Nephron (organoid): ENCODE results near the gene PHYHIPL.

Source experiments
- H3K27ac Mint-ChIP-seq, 3 experiments: 2 replicates each; pipeline ENCODE4 v1.8.0; 2020; ENCODE audit warnings: mixed read lengths in 3 of 3, mild to moderate bottlenecking in 2 of 3, moderate library complexity in 1 of 3
- H3K27me3 Mint-ChIP-seq: 2 replicates; pipeline ENCODE4 v1.8.0; 2021; ENCODE audit warnings: low read depth, mild to moderate bottlenecking, moderate library complexity, mixed read lengths
- H3K36me3 Mint-ChIP-seq: 2 replicates; pipeline ENCODE4 v1.8.0; 2020; ENCODE audit warnings: low read depth, mixed read lengths
- H3K4me1 Mint-ChIP-seq: 2 replicates; pipeline ENCODE4 v1.8.0; 2020; ENCODE audit warnings: mixed read lengths
- H3K4me3 Mint-ChIP-seq, 3 experiments: 2 replicates each; pipeline ENCODE4 v1.8.0; 2020; ENCODE audit warnings: mild to moderate bottlenecking in 3 of 3, mixed read lengths in 3 of 3, moderate library complexity in 2 of 3
- H3K9me3 Mint-ChIP-seq: 2 replicates; pipeline ENCODE4 v1.8.0; 2020; ENCODE audit warnings: mixed read lengths
- TF ChIP-seq, protein P1 (sequence below), 3 experiments: fragments of 200-600 bp; sonication (generic); IDR thresholded peaks; one replicate each; pipeline ENCODE4 v1.5.0; 2021; ENCODE audit warnings: antibody characterized with exemption in 3 of 3; ENCODE audit not compliant: unreplicated experiment in 3 of 3

The PHYHIPL gene

GRCh38 chr10:59190332-59190731, 13.9 kb downstream of the PHYHIPL start:
- TF ChIP-seq, protein P1, sequence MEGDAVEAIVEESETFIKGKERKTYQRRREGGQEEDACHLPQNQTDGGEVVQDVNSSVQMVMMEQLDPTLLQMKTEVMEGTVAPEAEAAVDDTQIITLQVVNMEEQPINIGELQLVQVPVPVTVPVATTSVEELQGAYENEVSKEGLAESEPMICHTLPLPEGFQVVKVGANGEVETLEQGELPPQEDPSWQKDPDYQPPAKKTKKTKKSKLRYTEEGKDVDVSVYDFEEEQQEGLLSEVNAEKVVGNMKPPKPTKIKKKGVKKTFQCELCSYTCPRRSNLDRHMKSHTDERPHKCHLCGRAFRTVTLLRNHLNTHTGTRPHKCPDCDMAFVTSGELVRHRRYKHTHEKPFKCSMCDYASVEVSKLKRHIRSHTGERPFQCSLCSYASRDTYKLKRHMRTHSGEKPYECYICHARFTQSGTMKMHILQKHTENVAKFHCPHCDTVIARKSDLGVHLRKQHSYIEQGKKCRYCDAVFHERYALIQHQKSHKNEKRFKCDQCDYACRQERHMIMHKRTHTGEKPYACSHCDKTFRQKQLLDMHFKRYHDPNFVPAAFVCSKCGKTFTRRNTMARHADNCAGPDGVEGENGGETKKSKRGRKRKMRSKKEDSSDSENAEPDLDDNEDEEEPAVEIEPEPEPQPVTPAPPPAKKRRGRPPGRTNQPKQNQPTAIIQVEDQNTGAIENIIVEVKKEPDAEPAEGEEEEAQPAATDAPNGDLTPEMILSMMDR (IDR thresholded peaks at IDR 0.05; ENCODE audit: unreplicated experiment in 3 of 3) = no peak
- Mint-ChIP-seq H3K9me3 (peaks cover 5% of the 10 kb centered on the region), H3K27ac (no peak overlapping the region), H3K4me1 (no peaks in the 10 kb centered on the region), H3K36me3 (no peaks in the 10 kb centered on the region), H3K27me3 (no peaks in the 10 kb centered on the region), H3K4me3 (no peak overlapping the region)

GRCh38 chr10:59206204-59206720, 29.8 kb downstream of the PHYHIPL start:
- TF ChIP-seq, protein P1 (IDR thresholded peaks at IDR 0.05; ENCODE audit: unreplicated experiment in 3 of 3) = no peak
- Mint-ChIP-seq H3K4me3 (no peak overlapping the region), H3K36me3 (peaks cover 27% of the 10 kb centered on the region), H3K9me3 (peaks cover 13% of the 10 kb centered on the region), H3K27ac (no peak overlapping the region), H3K27me3 (no peaks in the 10 kb centered on the region), H3K4me1 (no peaks in the 10 kb centered on the region)

DNA sequence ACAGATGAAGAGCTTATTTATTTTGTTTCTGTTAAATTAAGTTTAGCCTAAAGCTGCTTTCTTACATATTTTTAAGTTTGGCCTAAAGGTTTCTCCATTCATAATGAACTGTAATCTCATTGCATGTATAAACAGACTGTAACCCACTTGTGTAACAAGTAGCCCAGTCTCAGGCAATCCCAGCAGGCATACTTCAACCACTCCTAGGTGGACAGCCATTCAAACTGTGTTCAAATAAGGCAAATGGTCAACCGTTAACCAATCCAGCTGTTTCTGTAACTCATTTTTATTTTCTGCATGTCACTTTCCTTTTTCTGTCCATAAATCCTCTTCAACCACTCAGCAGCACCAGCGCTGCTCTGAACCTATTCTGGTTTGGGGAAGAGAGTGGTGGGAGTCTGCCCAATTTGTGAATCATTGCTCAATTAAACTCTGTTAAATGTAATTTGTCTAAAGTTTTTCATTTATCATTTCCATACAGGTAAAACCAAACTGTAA, 35.9 kb downstream of the PHYHIPL start:
- Mint-ChIP-seq H3K27ac (no peak overlapping the region), H3K4me1 (no peaks in the 10 kb centered on the region), H3K9me3 (peaks cover 11% of the 10 kb centered on the region), H3K4me3 (no peak overlapping the region), H3K27me3 (no peaks in the 10 kb centered on the region), H3K36me3 (peaks cover 17% of the 10 kb centered on the region)
- TF ChIP-seq, protein P1 (IDR thresholded peaks at IDR 0.05; ENCODE audit: unreplicated experiment in 3 of 3) = no peak

GRCh38 chr10:59214160-59214559, 37.7 kb downstream of the PHYHIPL start:
- no peak overlapping the region for H3K4me3 Mint-ChIP-seq
- H3K27ac Mint-ChIP-seq = no peak overlapping the region
- TF ChIP-seq, protein P1 (IDR thresholded peaks at IDR 0.05; ENCODE audit: unreplicated experiment in 3 of 3) = no peak
- no peaks in the 10 kb centered on the region for H3K9me3 Mint-ChIP-seq
- H3K36me3 Mint-ChIP-seq = peaks cover 6% of the 10 kb centered on the region
- no peaks in the 10 kb centered on the region for H3K4me1 Mint-ChIP-seq
- H3K27me3 Mint-ChIP-seq = no peaks in the 10 kb centered on the region

DNA sequence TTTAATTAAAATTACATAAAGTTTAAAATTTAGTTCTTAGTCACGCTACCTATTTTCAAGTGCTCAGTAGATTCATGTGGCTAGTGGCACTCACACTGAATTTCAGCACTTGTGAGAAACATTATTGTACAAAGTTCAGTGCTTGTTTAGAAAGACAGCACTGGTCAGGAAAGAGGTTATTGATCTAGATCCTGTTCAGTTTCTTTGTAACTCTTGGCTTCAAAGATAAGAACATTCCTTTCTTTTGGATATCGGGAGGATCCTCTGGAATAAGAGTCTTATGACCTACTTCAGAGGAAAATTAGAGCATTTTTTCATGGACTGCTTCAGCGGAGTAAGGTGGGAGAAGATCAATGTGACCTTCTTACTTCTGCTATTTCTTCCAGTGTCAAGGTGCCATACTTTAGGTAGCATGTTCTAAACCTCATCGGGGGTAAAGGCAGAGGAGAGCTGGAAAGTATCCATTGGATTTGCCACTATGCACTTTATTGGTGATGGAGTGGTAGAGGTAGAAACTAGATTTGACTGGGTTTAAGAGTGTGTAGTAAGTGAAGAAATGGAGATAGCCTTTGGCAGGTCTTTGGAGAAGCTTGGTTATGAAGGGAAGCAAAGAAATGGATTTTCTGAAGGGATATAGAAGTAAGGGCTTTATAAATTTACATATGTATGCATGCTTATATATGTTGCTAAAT, 39.9 kb downstream of the PHYHIPL start:
- no peaks in the 10 kb centered on the region for H3K36me3 Mint-ChIP-seq

More for the DNA sequence above, 39.9 kb downstream of the PHYHIPL start:
- no peaks in the 10 kb centered on the region for H3K27me3 Mint-ChIP-seq
- H3K4me3 Mint-ChIP-seq = no peak overlapping the region
- H3K27ac Mint-ChIP-seq = no peak overlapping the region
- H3K9me3 Mint-ChIP-seq = no peaks in the 10 kb centered on the region
- H3K4me1 Mint-ChIP-seq = no peaks in the 10 kb centered on the region
- TF ChIP-seq, protein P1 (IDR thresholded peaks at IDR 0.05; ENCODE audit: unreplicated experiment in 3 of 3) = no peak
